OCI-LY7 (cell line): ENCODE data around the gene EFNA2.

Source experiments
- CTCF ChIP-seq: fragments of 200-600 bp; sonication (generic); conservative IDR thresholded peaks from 2 replicates; pipeline ENCODE4 v1.5.1; 2014; ENCODE audit warnings: mild to moderate bottlenecking, antibody characterized with exemption, low read length, moderate library complexity, mixed read lengths
- EZH2phosphoT487 ChIP-seq: fragments of 200-600 bp; sonication (generic); IDR thresholded peaks from 2 replicates; pipeline ENCODE4 v1.6.1; 2018; ENCODE audit warnings: low read depth, borderline replicate concordance, mild to moderate bottlenecking, mixed run types, antibody characterized with exemption, low read length, moderate library complexity, mixed read lengths

DNA sequence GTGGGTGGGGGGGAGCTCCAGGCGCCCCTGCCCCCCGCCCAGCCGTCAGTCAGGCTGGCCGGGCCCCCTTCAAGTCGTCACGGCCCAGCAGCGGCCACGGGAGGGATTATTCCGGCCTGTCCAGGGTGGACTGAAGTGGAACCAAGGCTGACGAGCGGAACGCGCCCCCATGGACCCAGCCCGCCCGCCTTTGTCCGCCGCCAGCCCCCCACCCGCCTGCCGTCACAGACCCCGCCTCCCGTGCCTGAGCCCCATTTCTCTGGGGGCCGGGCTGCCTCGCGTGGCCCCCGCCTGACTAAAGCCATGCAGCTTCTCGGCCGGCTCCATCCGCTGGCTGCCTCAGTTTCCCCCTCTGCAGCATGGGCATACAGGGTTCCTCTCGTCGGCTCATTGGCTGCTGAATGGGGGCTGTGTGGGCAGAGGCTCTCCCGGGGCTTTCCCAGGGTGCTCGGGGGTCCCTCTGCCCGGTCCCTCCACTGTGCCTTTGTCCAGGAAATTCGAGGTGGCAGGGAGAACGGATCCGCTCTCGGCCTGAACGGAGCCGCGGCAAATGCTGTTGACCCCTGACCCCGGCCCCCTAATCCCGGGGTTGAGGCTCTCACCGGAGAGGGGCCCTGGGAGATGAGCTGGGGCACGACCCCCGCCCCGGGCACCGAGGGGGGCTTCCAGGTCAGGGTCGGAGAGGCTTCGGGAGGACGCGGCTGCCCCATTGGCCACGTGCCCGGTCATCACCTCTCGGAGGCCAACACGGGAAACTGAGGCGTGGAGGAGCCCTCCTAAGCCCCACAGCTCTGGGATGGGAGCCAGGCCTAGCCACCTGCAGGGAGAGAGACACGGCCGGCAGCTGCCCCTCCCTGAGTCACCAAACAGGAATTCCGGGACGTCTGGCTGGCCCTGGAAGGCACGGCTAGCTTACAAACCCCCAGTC, 27.4 kb downstream of the EFNA2 start:
- TF ChIP-seq CTCF (no peak), EZH2phosphoT487 (no peak)
